K562 (cell line): Measurements from ENCODE around the gene NUPR1. TPM values are rescaled to one million over a fixed set of nuclear protein-coding genes. Genes with fewer than 3 reads are reported as not detected.
A peak's percentile ranks its signal among the peaks of the same experiment; 100 is the strongest.

Experiments
- ATAC-seq: fragments of 200-7000 bp; cut with Tn5 transposase; 3 replicates; pipeline ENCODE4 v1.9.1; 2020; ENCODE audit warnings: moderate library complexity
- BruUV-seq: library from RNA; stranded (reverse); fragments of 400-500 nt; replicated peaks from 2 replicates; lab custom pipeline; 2021; lab: Mats Ljungman, UMichigan
- CTCF ChIA-PET: fragments of 300-600 bp; formaldehyde crosslinking; extraction: SDS; loops from one replicate; lab custom pipeline; 2021; ENCODE audit warnings: low intra/inter-chr PET ratio; lab: Yijun Ruan, JAX
- POLR2A ChIA-PET: fragments of 300-600, 350-650 bp; sonication (Branson Sonifier 250); formaldehyde crosslinking; extraction: SDS; loops from one replicate; lab custom pipeline; 2021; ENCODE audit warnings: antibody characterized with exemption, inconsistent platforms; lab: Yijun Ruan, JAX
- DNase-seq, 4 experiments: peaks; one replicate each; pipeline versions ENCODE4 v3.0.0 to v3.0.0-alpha.2; 2011 to 2018; ENCODE audit warnings: low spot score in 3 of 4, mixed read lengths in 3 of 4; ENCODE audit errors: extremely low read depth in 1 of 4
- FAIRE-seq: peaks from 2 replicates; lab custom pipeline; 2011; peaks lifted over from hg19 to GRCh38; lab: Jason Lieb, UNC
- H2AFZ ChIP-seq: 2 replicates; pipeline ENCODE4 v1.6.0; 2011; ENCODE audit warnings: low read depth, low read length, control low read depth, inconsistent platforms
- H3K27ac ChIP-seq: fragments of 200-600 bp; 3 replicates; pipeline ENCODE4 v1.8.0; 2011; ENCODE audit warnings: low read depth, mild to moderate bottlenecking, control low read depth, inconsistent platforms, low read length, moderate library complexity, mixed read lengths; ENCODE audit errors: extremely low read depth
- H3K27me3 ChIP-seq, 2 experiments: fragments of 300-600 bp in 1 of 2; 2 replicates in 1 of 2; 3 replicates in 1 of 2; pipeline versions ENCODE4 v1.6.0 to v1.8.0; 2011; ENCODE audit warnings: inconsistent platforms in 2 of 2, low read length in 2 of 2, mild to moderate bottlenecking in 1 of 2, mixed read lengths in 1 of 2, moderate library complexity in 1 of 2; ENCODE audit not compliant: control insufficient read depth in 2 of 2, insufficient read depth in 2 of 2
- H3K36me3 ChIP-seq: fragments of 300-600 bp; 3 replicates; pipeline ENCODE4 v1.8.0; 2011; ENCODE audit warnings: mild to moderate bottlenecking, low read length, inconsistent platforms; ENCODE audit not compliant: control insufficient read depth, insufficient read depth
- H3K4me1 ChIP-seq, 2 experiments: fragments of 200-600 bp in 1 of 2; replicated peaks in 1 of 2; 2 replicates in 1 of 2; 3 replicates in 1 of 2; pipeline versions ENCODE4 v1.5.1 to v1.8.0; 2011; ENCODE audit warnings: inconsistent platforms in 2 of 2, low read length in 2 of 2, mild to moderate bottlenecking in 1 of 2, mixed read lengths in 1 of 2, moderate library complexity in 1 of 2; ENCODE audit not compliant: control insufficient read depth in 2 of 2, insufficient read depth in 2 of 2
- H3K4me2 ChIP-seq: 2 replicates; pipeline ENCODE4 v1.6.1; 2011; ENCODE audit warnings: low read length, control low read depth, inconsistent platforms, mixed read lengths; ENCODE audit not compliant: insufficient read depth
- H3K4me3 ChIP-seq: fragments of 200-600 bp; sonication (generic), shearing (Covaris generic); 2 replicates; pipeline ENCODE4 v1.5.1; 2016; ENCODE audit warnings: control low read depth, inconsistent platforms
- H3K79me2 ChIP-seq: fragments of 200-600 bp; 3 replicates; pipeline ENCODE4 v1.8.0; 2011; ENCODE audit warnings: low read length, inconsistent platforms; ENCODE audit not compliant: control insufficient read depth, insufficient read depth
- H3K9ac ChIP-seq, 2 experiments: 2 replicates each; pipeline versions ENCODE4 v1.6.0 to v1.6.1; 2011; ENCODE audit warnings: low read depth in 2 of 2, low read length in 2 of 2, control low read depth in 1 of 2, inconsistent platforms in 1 of 2, mild to moderate bottlenecking in 1 of 2, mixed read lengths in 1 of 2; ENCODE audit not compliant: insufficient read depth in 1 of 2
- H3K9me1 ChIP-seq: one replicate; pipeline ENCODE4 v1.6.0; 2011; ENCODE audit warnings: inconsistent platforms, mild to moderate bottlenecking, low read length, moderate library complexity; ENCODE audit not compliant: control insufficient read depth, insufficient read depth
- H3K9me3 ChIP-seq: replicated peaks from 2 replicates; pipeline ENCODE4 v1.5.1; 2011; ENCODE audit warnings: low read depth, low read length, inconsistent platforms; ENCODE audit not compliant: control insufficient read depth, insufficient read depth
- H4K20me1 ChIP-seq: replicated peaks from 2 replicates; pipeline ENCODE4 v1.6.1; 2011; ENCODE audit warnings: low read length, inconsistent platforms, mixed read lengths; ENCODE audit not compliant: control insufficient read depth, insufficient read depth
- ESRRB ChIP-seq: fragments of 250-450 bp; sonication (Bioruptor Pico); IDR thresholded peaks from 2 replicates; pipeline ENCODE4 v1.5.0; 2020; ENCODE audit warnings: mild to moderate bottlenecking, moderate library complexity, borderline replicate concordance
- GATAD2A ChIP-seq: fragments of 450-650 bp; IDR thresholded peaks from 2 replicates; pipeline ENCODE4 v1.6.1; 2017
- GTF3C2 ChIP-seq: IDR thresholded peaks from 3 replicates; pipeline ENCODE4 v1.6.1; 2011; ENCODE audit warnings: borderline replicate concordance, mild to moderate bottlenecking, moderate library complexity; ENCODE audit not compliant: insufficient read length; ENCODE audit errors: extremely low read depth
- KLF1 ChIP-seq: fragments of 450-650 bp; IDR thresholded peaks from 2 replicates; pipeline ENCODE4 v1.6.1; 2016; ENCODE audit warnings: missing genetic modification characterization, missing compliant biosample characterization
- RBM25 ChIP-seq: fragments of 200-400 bp; formaldehyde crosslinking; IDR thresholded peaks from 2 replicates; pipeline ENCODE4 v1.6.1; 2018; ENCODE audit warnings: low read length, low read depth, moderate library complexity; ENCODE audit not compliant: severe bottlenecking
- RFX1 ChIP-seq: fragments of 450-650 bp; IDR thresholded peaks from 2 replicates; pipeline ENCODE4 v1.6.1; 2016; ENCODE audit warnings: mild to moderate bottlenecking, moderate library complexity
- SMAD2 ChIP-seq: fragments of 150-350 bp; IDR thresholded peaks from 2 replicates; pipeline ENCODE4 v1.6.1; 2014; ENCODE audit warnings: low read depth, mild to moderate bottlenecking, low read length
- TAL1 ChIP-seq: fragments of 450-650 bp; IDR thresholded peaks from 2 replicates; pipeline ENCODE4 v1.6.1; 2016; ENCODE audit warnings: mild to moderate bottlenecking
- ZNF354B ChIP-seq: fragments of 250-450 bp; sonication (Bioruptor Pico); IDR thresholded peaks from 2 replicates; pipeline ENCODE4 v1.4.0; 2020
- WGBS: fragments of 100-300 bp; shearing (Covaris generic); methylation state at CpG from one replicate; pipeline ENCODE4 v1.1.6; 2016; ENCODE audit warnings: low coverage, mixed read lengths; ENCODE audit not compliant: insufficient coverage; ENCODE audit errors: missing lambda C conversion rate; 5-methylcytosine and 5-hydroxymethylcytosine counted together
- in situ Hi-C: fragments of 300-500 bp; cut with MboI; formaldehyde crosslinking; loops from 4 replicates; pipeline ENCODE4 v1.15.0; 2018; ENCODE audit warnings: inconsistent platforms, mixed read lengths
- intact Hi-C: fragments of 100-400 bp; cut with micrococcal nuclease; formaldehyde crosslinking; loops from 2 replicates; pipeline ENCODE4 v1.14.2; 2022
- polyA plus RNA-seq, 8 experiments: library from polyadenylated mRNA; depleted of rRNA in 4 of 8; stranded (reverse) in 5 of 8; unstranded in 3 of 8; fragments of >200 nt; fragmentation: Nextera tagmentation in 2 of 8; fragmentation: Illumina TruSeq in 1 of 8; extraction: Ambion mirVana in 2 of 8; extraction: Trizol in 1 of 8; gene quantifications; 2 replicates each; pipeline versions ENCODE4 v1.2.1 to v1.2.3, GENCODE V29; 2011 to 2014; ENCODE audit warnings: inconsistent platforms in 1 of 8, missing spikeins in 1 of 8
- total RNA-seq, 7 experiments: library from RNA; depleted of rRNA in 6 of 7; stranded (reverse); fragments of >200 nt in 6 of 7; fragmentation: Illumina TruSeq in 2 of 7; extraction: Trizol in 2 of 7; gene quantifications; 2 replicates each; pipeline versions ENCODE4 v1.2.1 to v1.2.3, GENCODE V29; 2011 to 2021; ENCODE audit warnings: low replicate concordance in 1 of 7

NUPR1 gene
- total and polyA plus RNA-seq, 9 of the 15 experiments (the other 6 are each of a cell fraction or from before 2014, with no cell fraction given), result 0.07 to 1.5 (median 0.27) TPM

GRCh38 chr16:28542646-28543045 is 3.9 kb upstream of the NUPR1 start:
- 61% methylated on average over 7 of the region's 7 CpGs for WGBS
- POLR2A ChIA-PET, result no interaction called here
- no peaks in the 10 kb centered on the region for H3K9me1 ChIP-seq

More at GRCh38 chr16:28542646-28543045, 3.9 kb upstream of the NUPR1 start:
- Histone ChIP-seq H3K9me3 (no peaks in the 10 kb centered on the region), H3K9ac (no peak overlapping the region), H3K4me3 (no peak overlapping the region), H3K4me2 (no peak overlapping the region), H3K27me3 (peaks cover 0 to 13% of the 10 kb centered on the region in 2 experiments; a peak in 4 of 5 replicates), H3K79me2 (no peaks in the 10 kb centered on the region), H3K27ac (no peak overlapping the region), H4K20me1 (no peaks in the 10 kb centered on the region), H2AFZ (0 out of 2 replicates have a peak overlapping the region, but pooled peaks have one; percentile 45), H3K36me3 (no peaks in the 10 kb centered on the region), H3K4me1 (peaks cover 9 to 14% of the 10 kb centered on the region in 2 experiments; a peak in 4 of 5 replicates)
- TF ChIP-seq TAL1 (no peak), GATAD2A (no peak), RFX1 (no peak), GTF3C2 (no peak), ESRRB (CRISPR knock-in tag) (no peak), SMAD2 (no peak), KLF1 (no peak), ZNF354B (CRISPR knock-in tag) (no peak), RBM25 (no peak)
- DNase-seq (no peak), ATAC-seq (no peak), FAIRE-seq (no peak)
- BruUV-seq, result no TSS peak
- in situ Hi-C loops, result loop anchor here (25.0 kb wide), 2 partner anchors 170 to 945 kb away; partner anchors contain the start of gene EIF3C
- CTCF ChIA-PET, result no interaction called here
- intact Hi-C loops, result no loop called here
